Progenitor cell of endocrine pancreas (in vitro differentiated cells): ENCODE measurements around the gene ERCC6L. TPM values are rescaled to one million over a fixed set of nuclear protein-coding genes. Genes with fewer than 3 reads are reported as not detected.
"Not testable (repeated sequence)": the region's sequence is repeated elsewhere in the genome, so short reads cannot be mapped to it uniquely, and the experiment has no call there.

Experiments used
- DNase-seq: peaks from one replicate; pipeline ENCODE4 v3.0.0; 2021; ENCODE audit warnings: low spot score; ENCODE audit not compliant: unreplicated experiment
- H3K27ac Mint-ChIP-seq: 2 replicates; pipeline ENCODE4 v1.8.0; 2021; ENCODE audit warnings: mild to moderate bottlenecking, moderate library complexity, mixed read lengths
- H3K27me3 Mint-ChIP-seq: 2 replicates; pipeline ENCODE4 v1.8.0; 2021; ENCODE audit warnings: mixed read lengths
- H3K36me3 Mint-ChIP-seq: 2 replicates; pipeline ENCODE4 v1.8.0; 2022; ENCODE audit warnings: mixed read lengths; ENCODE audit not compliant: insufficient read depth
- H3K4me1 Mint-ChIP-seq: 2 replicates; pipeline ENCODE4 v1.8.0; 2021; ENCODE audit warnings: low read depth, mixed read lengths
- H3K4me3 Mint-ChIP-seq: 2 replicates; pipeline ENCODE4 v1.8.0; 2021; ENCODE audit warnings: low read depth, mild to moderate bottlenecking, moderate library complexity, mixed read lengths
- H3K9me3 Mint-ChIP-seq: 2 replicates; pipeline ENCODE4 v1.8.0; 2021; ENCODE audit warnings: low read depth, mixed read lengths
- total RNA-seq: library from RNA; stranded (reverse); gene quantifications from 2 replicates; pipeline ENCODE4 v1.2.1, GENCODE V29; 2021
- TF ChIP-seq, protein P1 (sequence below): fragments of 200-600 bp; sonication (generic); IDR thresholded peaks from one replicate; pipeline ENCODE4 v1.5.0; 2021; ENCODE audit warnings: antibody characterized with exemption, mild to moderate bottlenecking; ENCODE audit not compliant: unreplicated experiment

ERCC6L gene
- total RNA-seq, 1 donor from 2014 or later: 5.6 TPM

DNA sequence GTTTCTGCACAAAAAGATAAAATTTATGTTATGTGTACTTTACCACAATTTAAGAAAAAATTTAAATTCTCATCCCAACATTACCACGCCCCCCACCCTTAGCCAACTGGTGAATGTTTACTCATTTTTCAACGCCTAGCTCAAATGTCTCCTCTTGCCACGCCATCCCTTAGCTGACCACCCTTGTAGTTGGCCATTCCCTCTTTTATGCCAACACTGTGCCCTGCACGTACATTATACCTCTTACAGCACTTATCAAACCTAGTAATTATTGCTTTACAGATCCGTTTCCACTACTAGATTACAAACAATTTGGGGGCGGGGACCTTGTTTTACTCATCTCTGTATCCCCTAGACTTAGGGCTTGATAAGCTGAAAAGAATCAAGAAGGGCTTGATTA, 644 bp downstream of the ERCC6L start:
- Mint-ChIP-seq H3K4me3 (peak overlapping the region; percentile 78), H3K4me1 (peaks cover 1% of the 10 kb centered on the region), H3K36me3 (peaks cover 8% of the 10 kb centered on the region), H3K27me3 (no peaks in the 10 kb centered on the region), H3K27ac (peak overlapping the region; percentile 59), H3K9me3 (peaks cover 12% of the 10 kb centered on the region)
- DNase-seq: no peak
- TF ChIP-seq, protein P1, sequence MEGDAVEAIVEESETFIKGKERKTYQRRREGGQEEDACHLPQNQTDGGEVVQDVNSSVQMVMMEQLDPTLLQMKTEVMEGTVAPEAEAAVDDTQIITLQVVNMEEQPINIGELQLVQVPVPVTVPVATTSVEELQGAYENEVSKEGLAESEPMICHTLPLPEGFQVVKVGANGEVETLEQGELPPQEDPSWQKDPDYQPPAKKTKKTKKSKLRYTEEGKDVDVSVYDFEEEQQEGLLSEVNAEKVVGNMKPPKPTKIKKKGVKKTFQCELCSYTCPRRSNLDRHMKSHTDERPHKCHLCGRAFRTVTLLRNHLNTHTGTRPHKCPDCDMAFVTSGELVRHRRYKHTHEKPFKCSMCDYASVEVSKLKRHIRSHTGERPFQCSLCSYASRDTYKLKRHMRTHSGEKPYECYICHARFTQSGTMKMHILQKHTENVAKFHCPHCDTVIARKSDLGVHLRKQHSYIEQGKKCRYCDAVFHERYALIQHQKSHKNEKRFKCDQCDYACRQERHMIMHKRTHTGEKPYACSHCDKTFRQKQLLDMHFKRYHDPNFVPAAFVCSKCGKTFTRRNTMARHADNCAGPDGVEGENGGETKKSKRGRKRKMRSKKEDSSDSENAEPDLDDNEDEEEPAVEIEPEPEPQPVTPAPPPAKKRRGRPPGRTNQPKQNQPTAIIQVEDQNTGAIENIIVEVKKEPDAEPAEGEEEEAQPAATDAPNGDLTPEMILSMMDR: no peak

DNA sequence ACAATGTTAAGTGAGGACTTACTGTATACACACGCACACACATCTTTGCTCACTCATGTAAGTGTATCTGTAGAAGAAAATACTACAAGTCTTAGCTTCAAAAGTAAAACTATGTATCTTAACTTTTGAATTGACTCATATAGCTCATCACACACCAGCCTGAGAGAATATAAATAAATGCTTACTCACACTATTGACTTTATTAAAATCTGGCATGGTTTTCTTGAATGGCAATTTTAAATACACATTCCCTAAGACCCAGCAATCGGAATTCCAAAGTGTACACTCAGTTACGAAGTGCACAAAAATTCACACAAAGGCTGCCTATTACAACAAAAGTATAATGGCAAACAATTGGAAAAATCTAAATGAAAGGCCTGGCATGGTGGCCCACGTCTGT, 2.0 kb downstream of the ERCC6L start:
- Mint-ChIP-seq H3K9me3 (peaks cover 17% of the 10 kb centered on the region), H3K27ac (no peak overlapping the region), H3K4me1 (peaks cover 1% of the 10 kb centered on the region), H3K27me3 (no peaks in the 10 kb centered on the region), H3K36me3 (peaks cover 8% of the 10 kb centered on the region), H3K4me3 (no peak overlapping the region)
- TF ChIP-seq, protein P1: no peak
- no peak for DNase-seq

GRCh38 chrX:72230290-72230689, 8.5 kb downstream of the ERCC6L start:
- Mint-ChIP-seq H3K27ac (no peak overlapping the region), H3K36me3 (peaks cover 32% of the 10 kb centered on the region), H3K4me1 (no peaks in the 10 kb centered on the region), H3K4me3 (no peak overlapping the region), H3K27me3 (no peaks in the 10 kb centered on the region), H3K9me3 (peaks cover 23% of the 10 kb centered on the region)
- TF ChIP-seq, protein P1: no peak
- no peak for DNase-seq

- not testable (repeated sequence) for H3K27ac Mint-ChIP-seq, H3K4me1 Mint-ChIP-seq, H3K4me3 Mint-ChIP-seq, H3K27me3 Mint-ChIP-seq, DNase-seq
- peaks cover 37% of the 10 kb centered on the region for H3K36me3 Mint-ChIP-seq
- H3K9me3 Mint-ChIP-seq: peaks cover 33% of the 10 kb centered on the region
These were observed 18.5 kb downstream of the ERCC6L start for GRCh38 chrX:72220375-72220774.

- TF ChIP-seq, protein P1: no peak
- DNase-seq: no peak
- Mint-ChIP-seq H3K9me3 (peaks cover 26% of the 10 kb centered on the region), H3K27ac (no peak overlapping the region), H3K4me1 (no peaks in the 10 kb centered on the region), H3K36me3 (peaks cover 23% of the 10 kb centered on the region), H3K27me3 (no peaks in the 10 kb centered on the region), H3K4me3 (no peak overlapping the region)
These were observed 21.9 kb downstream of the ERCC6L start for GRCh38 chrX:72216973-72217372.

- peaks cover 16% of the 10 kb centered on the region for H3K36me3 Mint-ChIP-seq
- H3K9me3 Mint-ChIP-seq: peaks cover 21% of the 10 kb centered on the region
- H3K4me3 Mint-ChIP-seq: no peak overlapping the region
These were observed 30.6 kb downstream of the ERCC6L start for GRCh38 chrX:72208126-72208800.

More at GRCh38 chrX:72208126-72208800, 30.6 kb downstream of the ERCC6L start:
- Mint-ChIP-seq H3K27me3 (no peaks in the 10 kb centered on the region), H3K27ac (no peak overlapping the region), H3K4me1 (no peaks in the 10 kb centered on the region)
- TF ChIP-seq, protein P1: no peak
- DNase-seq: no peak
